OCI-LY7 (cell line): ENCODE data around the gene DIAPH2. TPM values are rescaled to one million over a fixed set of nuclear protein-coding genes. Genes with fewer than 3 reads are reported as not detected.

Experiments used
- BruUV-seq: library from RNA; stranded (reverse); fragments of 400-500 nt; replicated peaks from 2 replicates; lab custom pipeline; 2021; lab: Mats Ljungman, UMichigan
- CTCF ChIA-PET: fragments of 300-600 bp; sonication (Branson Sonifier 250); formaldehyde crosslinking; loops from one replicate; lab custom pipeline; 2022; ENCODE audit warnings: antibody characterized with exemption; ENCODE audit not compliant: unreplicated experiment; lab: Charles Lee
- POLR2A ChIA-PET: fragments of 300-600 bp; sonication (Branson Sonifier 250); formaldehyde crosslinking; loops from one replicate; lab custom pipeline; 2022; ENCODE audit warnings: antibody characterized with exemption; lab: Charles Lee
- DNase-seq: peaks from one replicate; pipeline ENCODE4 v3.0.0-alpha.2; 2015; ENCODE audit warnings: low spot score
- H2AFZ ChIP-seq: fragments of 200-600 bp; sonication (generic), shearing (Covaris generic); 2 replicates; pipeline ENCODE4 v1.6.1; 2014; ENCODE audit warnings: mild to moderate bottlenecking, antibody characterized with exemption, low read length, moderate library complexity
- H3K27ac ChIP-seq: fragments of 200-600 bp; sonication (generic); 2 replicates; pipeline ENCODE4 v1.5.1; 2014; ENCODE audit warnings: mixed run types, low read depth, mild to moderate bottlenecking, moderate library complexity, low read length, inconsistent platforms; ENCODE audit not compliant: poor library complexity, severe bottlenecking
- H3K36me3 ChIP-seq: fragments of 200-600 bp; sonication (generic); 2 replicates; pipeline ENCODE4 v1.6.1; 2014; ENCODE audit warnings: mild to moderate bottlenecking, antibody characterized with exemption, low read length, moderate library complexity, mixed read lengths; ENCODE audit not compliant: insufficient read depth
- H3K4me1 ChIP-seq: fragments of 200-600 bp; sonication (generic); 2 replicates; pipeline ENCODE4 v1.5.1; 2014; ENCODE audit warnings: mild to moderate bottlenecking, low read length; ENCODE audit not compliant: insufficient read depth, poor library complexity, severe bottlenecking
- H3K4me2 ChIP-seq: fragments of 200-600 bp; sonication (generic); 2 replicates; pipeline ENCODE4 v1.6.1; 2014; ENCODE audit warnings: mild to moderate bottlenecking, low read length
- H3K4me3 ChIP-seq: fragments of 200-600 bp; sonication (generic); 2 replicates; pipeline ENCODE4 v1.5.1; 2014; ENCODE audit warnings: mild to moderate bottlenecking, low read depth, low read length; ENCODE audit not compliant: poor library complexity, severe bottlenecking
- H3K79me2 ChIP-seq: fragments of 200-600 bp; sonication (generic); 2 replicates; pipeline ENCODE4 v1.6.1; 2016; ENCODE audit warnings: low read depth, mild to moderate bottlenecking, low read length, moderate library complexity, mixed read lengths; ENCODE audit not compliant: insufficient read depth
- H3K9me2 ChIP-seq: fragments of 200-600 bp; sonication (generic); 2 replicates; pipeline ENCODE4 v1.6.1; 2016; ENCODE audit warnings: mild to moderate bottlenecking, low read length, mixed read lengths; ENCODE audit not compliant: insufficient read depth
- H3K9me3 ChIP-seq: fragments of 200-600 bp; sonication (generic); 2 replicates; pipeline ENCODE4 v1.6.1; 2014; ENCODE audit warnings: mild to moderate bottlenecking, mixed run types, low read length, mixed read lengths
- H4K20me1 ChIP-seq: fragments of 200-600 bp; sonication (generic); 2 replicates; pipeline ENCODE4 v1.6.1; 2014; ENCODE audit warnings: mild to moderate bottlenecking, antibody characterized with exemption, low read length, moderate library complexity, mixed read lengths; ENCODE audit not compliant: insufficient read depth
- EZH2phosphoT487 ChIP-seq: fragments of 200-600 bp; sonication (generic); IDR thresholded peaks from 2 replicates; pipeline ENCODE4 v1.6.1; 2018; ENCODE audit warnings: low read depth, borderline replicate concordance, mild to moderate bottlenecking, mixed run types, antibody characterized with exemption, low read length, moderate library complexity, mixed read lengths
- intact Hi-C: fragments of 100-400 bp; cut with micrococcal nuclease; formaldehyde crosslinking; loops from one replicate; pipeline ENCODE4 v1.10.0; 2022; ENCODE audit not compliant: unreplicated experiment
- total RNA-seq, 2 experiments: library from RNA; depleted of rRNA in 1 of 2; stranded (reverse); fragments of >200 nt in 1 of 2; shearing (Covaris generic) in 1 of 2; gene quantifications; 2 replicates each; pipeline ENCODE4 v1.2.3, GENCODE V29; 2014 to 2022
- TF ChIP-seq, protein P1 (sequence below): fragments of 200-600 bp; sonication (generic); conservative IDR thresholded peaks from 2 replicates; pipeline ENCODE4 v1.5.1; 2014; ENCODE audit warnings: mild to moderate bottlenecking, antibody characterized with exemption, low read length, moderate library complexity, mixed read lengths

Gene DIAPH2
- total RNA-seq, 2 experiments from 2014 or later = 21.3 to 21.5 TPM

- H3K36me3 ChIP-seq = no peaks in the 10 kb centered on the region
- H2AFZ ChIP-seq = no peak overlapping the region
- H3K9me2 ChIP-seq = no peaks in the 10 kb centered on the region
- no peaks in the 10 kb centered on the region for H4K20me1 ChIP-seq
- H3K27ac ChIP-seq = no peak overlapping the region
- no TSS peak for BruUV-seq
- no peak for DNase-seq
- H3K4me1 ChIP-seq = no peaks in the 10 kb centered on the region
- CTCF ChIA-PET = no interaction called here
- POLR2A ChIA-PET = interaction anchor here (1.1 kb wide), 1 partner anchor 20 kb away, joined by 4 read pairs; no protein-coding TSS in a partner anchor
- no peak overlapping the region for H3K4me2 ChIP-seq
- no peaks in the 10 kb centered on the region for H3K79me2 ChIP-seq
- no peaks in the 10 kb centered on the region for H3K9me3 ChIP-seq
- TF ChIP-seq EZH2phosphoT487 = no peak
- TF ChIP-seq, protein P1, sequence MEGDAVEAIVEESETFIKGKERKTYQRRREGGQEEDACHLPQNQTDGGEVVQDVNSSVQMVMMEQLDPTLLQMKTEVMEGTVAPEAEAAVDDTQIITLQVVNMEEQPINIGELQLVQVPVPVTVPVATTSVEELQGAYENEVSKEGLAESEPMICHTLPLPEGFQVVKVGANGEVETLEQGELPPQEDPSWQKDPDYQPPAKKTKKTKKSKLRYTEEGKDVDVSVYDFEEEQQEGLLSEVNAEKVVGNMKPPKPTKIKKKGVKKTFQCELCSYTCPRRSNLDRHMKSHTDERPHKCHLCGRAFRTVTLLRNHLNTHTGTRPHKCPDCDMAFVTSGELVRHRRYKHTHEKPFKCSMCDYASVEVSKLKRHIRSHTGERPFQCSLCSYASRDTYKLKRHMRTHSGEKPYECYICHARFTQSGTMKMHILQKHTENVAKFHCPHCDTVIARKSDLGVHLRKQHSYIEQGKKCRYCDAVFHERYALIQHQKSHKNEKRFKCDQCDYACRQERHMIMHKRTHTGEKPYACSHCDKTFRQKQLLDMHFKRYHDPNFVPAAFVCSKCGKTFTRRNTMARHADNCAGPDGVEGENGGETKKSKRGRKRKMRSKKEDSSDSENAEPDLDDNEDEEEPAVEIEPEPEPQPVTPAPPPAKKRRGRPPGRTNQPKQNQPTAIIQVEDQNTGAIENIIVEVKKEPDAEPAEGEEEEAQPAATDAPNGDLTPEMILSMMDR = no peak
- intact Hi-C loops = no loop called here
- H3K4me3 ChIP-seq = no peak overlapping the region
Measured at GRCh38 chrX:97030947-97031346, 346.3 kb downstream of the DIAPH2 start.

- H3K4me3 ChIP-seq = no peak overlapping the region
- H3K9me3 ChIP-seq = no peaks in the 10 kb centered on the region
- BruUV-seq = no TSS peak
- ChIA-PET POLR2A (interaction anchor here (0.7 to 0.9 kb wide), 2 partner anchors 9 to 1550 kb away, joined by 3 to 4 read pairs; no protein-coding TSS in a partner anchor), CTCF (no interaction called here)
- no peak overlapping the region for H2AFZ ChIP-seq
- DNase-seq = no peak
- intact Hi-C loops = no loop called here
- H3K79me2 ChIP-seq = no peaks in the 10 kb centered on the region
- TF ChIP-seq EZH2phosphoT487 = no peak
- TF ChIP-seq, protein P1 = no peak
- H3K9me2 ChIP-seq = no peaks in the 10 kb centered on the region
- H3K27ac ChIP-seq = no peak overlapping the region
- no peaks in the 10 kb centered on the region for H4K20me1 ChIP-seq
- H3K4me1 ChIP-seq = no peaks in the 10 kb centered on the region
- no peak overlapping the region for H3K4me2 ChIP-seq
- H3K36me3 ChIP-seq = no peaks in the 10 kb centered on the region
Measured at GRCh38 chrX:97039363-97040029, 354.9 kb downstream of the DIAPH2 start.

GRCh38 chrX:97045470-97045869, 360.8 kb downstream of the DIAPH2 start:
- BruUV-seq = no TSS peak
- intact Hi-C loops = no loop called here
- H3K36me3 ChIP-seq = no peaks in the 10 kb centered on the region

More at GRCh38 chrX:97045470-97045869, 360.8 kb downstream of the DIAPH2 start:
- Histone ChIP-seq H3K79me2 (no peaks in the 10 kb centered on the region), H3K4me1 (no peaks in the 10 kb centered on the region), H3K9me2 (no peaks in the 10 kb centered on the region), H3K4me3 (no peak overlapping the region), H4K20me1 (no peaks in the 10 kb centered on the region), H2AFZ (no peak overlapping the region), H3K9me3 (no peaks in the 10 kb centered on the region), H3K27ac (no peak overlapping the region), H3K4me2 (no peak overlapping the region)
- POLR2A ChIA-PET = no interaction called here
- CTCF ChIA-PET = no interaction called here
- TF ChIP-seq EZH2phosphoT487 = no peak
- TF ChIP-seq, protein P1 = no peak
- DNase-seq = no peak
